DOHH2 (cell line): ENCODE results near the gene GPR119.

Experiments used
- EZH2phosphoT487 ChIP-seq: fragments of 200-600 bp; sonication (generic); IDR thresholded peaks from 2 replicates; pipeline ENCODE4 v1.6.1; 2017; ENCODE audit warnings: borderline replicate concordance, mild to moderate bottlenecking, antibody characterized with exemption, low read length, moderate library complexity, mixed read lengths
- TF ChIP-seq, protein P1 (sequence below): fragments of 200-600 bp; sonication (generic); IDR thresholded peaks from one replicate; pipeline ENCODE4 v1.5.1; 2014; ENCODE audit warnings: antibody characterized with exemption, mild to moderate bottlenecking, low read depth, low read length; ENCODE audit not compliant: poor library complexity, severe bottlenecking

DNA sequence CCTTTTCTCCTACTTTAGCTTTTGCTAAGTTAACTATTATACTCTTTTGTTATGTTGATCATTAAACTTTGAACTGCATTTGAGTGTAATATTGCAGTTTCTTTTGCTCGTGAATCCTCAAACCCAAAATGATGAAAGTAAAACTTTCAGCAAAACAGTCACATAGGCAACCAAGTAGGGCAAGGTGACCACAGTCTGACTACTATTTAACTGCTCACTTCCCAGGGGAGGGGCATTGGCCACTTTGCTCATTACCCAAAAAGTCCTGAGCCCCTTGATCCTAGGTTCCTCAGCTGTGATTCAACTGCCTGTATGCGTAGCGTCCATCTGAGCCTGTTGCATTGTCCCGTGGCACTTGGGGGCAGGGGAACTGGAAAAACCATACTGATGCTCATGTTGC lies 33.3 kb upstream of the GPR119 start:
- TF ChIP-seq, protein P1, sequence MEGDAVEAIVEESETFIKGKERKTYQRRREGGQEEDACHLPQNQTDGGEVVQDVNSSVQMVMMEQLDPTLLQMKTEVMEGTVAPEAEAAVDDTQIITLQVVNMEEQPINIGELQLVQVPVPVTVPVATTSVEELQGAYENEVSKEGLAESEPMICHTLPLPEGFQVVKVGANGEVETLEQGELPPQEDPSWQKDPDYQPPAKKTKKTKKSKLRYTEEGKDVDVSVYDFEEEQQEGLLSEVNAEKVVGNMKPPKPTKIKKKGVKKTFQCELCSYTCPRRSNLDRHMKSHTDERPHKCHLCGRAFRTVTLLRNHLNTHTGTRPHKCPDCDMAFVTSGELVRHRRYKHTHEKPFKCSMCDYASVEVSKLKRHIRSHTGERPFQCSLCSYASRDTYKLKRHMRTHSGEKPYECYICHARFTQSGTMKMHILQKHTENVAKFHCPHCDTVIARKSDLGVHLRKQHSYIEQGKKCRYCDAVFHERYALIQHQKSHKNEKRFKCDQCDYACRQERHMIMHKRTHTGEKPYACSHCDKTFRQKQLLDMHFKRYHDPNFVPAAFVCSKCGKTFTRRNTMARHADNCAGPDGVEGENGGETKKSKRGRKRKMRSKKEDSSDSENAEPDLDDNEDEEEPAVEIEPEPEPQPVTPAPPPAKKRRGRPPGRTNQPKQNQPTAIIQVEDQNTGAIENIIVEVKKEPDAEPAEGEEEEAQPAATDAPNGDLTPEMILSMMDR: no peak
- no peak for TF ChIP-seq EZH2phosphoT487
